GM20000 (cell line): ENCODE data around the gene CSRP1.
"Not testable (repeated sequence)": the region's sequence is repeated elsewhere in the genome, so short reads cannot be mapped to it uniquely, and the experiment has no call there.

Source experiments
- DNase-seq: peaks from one replicate; pipeline ENCODE4 v3.0.0; 2012; ENCODE audit warnings: low spot score
- TF ChIP-seq, protein P1 (sequence below): IDR thresholded peaks from 2 replicates; pipeline ENCODE4 v1.5.1; 2012; ENCODE audit warnings: mild to moderate bottlenecking, control low read depth; ENCODE audit errors: extremely low read depth, missing control alignments

The CSRP1 gene

DNA sequence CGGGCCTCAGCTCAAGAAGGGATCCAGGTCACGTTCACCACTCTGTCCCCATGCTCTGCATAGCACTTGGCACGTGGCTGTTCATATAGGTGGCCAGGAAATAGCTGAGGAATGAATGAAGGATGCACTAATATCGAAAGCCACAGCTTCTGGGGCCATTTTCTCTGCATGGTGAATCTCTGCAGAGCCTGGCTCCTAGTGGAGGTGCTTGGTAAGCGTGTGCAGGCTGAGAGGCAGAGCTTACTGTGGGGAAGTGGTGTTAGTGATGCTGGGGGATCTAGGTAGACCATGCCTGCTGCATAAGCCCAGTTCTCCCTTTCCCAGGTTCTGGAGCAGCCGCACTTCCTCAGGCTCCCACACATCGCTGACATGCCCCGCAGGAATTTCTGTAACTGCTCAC lies 8.3 kb downstream of the CSRP1 start:
- TF ChIP-seq, protein P1, sequence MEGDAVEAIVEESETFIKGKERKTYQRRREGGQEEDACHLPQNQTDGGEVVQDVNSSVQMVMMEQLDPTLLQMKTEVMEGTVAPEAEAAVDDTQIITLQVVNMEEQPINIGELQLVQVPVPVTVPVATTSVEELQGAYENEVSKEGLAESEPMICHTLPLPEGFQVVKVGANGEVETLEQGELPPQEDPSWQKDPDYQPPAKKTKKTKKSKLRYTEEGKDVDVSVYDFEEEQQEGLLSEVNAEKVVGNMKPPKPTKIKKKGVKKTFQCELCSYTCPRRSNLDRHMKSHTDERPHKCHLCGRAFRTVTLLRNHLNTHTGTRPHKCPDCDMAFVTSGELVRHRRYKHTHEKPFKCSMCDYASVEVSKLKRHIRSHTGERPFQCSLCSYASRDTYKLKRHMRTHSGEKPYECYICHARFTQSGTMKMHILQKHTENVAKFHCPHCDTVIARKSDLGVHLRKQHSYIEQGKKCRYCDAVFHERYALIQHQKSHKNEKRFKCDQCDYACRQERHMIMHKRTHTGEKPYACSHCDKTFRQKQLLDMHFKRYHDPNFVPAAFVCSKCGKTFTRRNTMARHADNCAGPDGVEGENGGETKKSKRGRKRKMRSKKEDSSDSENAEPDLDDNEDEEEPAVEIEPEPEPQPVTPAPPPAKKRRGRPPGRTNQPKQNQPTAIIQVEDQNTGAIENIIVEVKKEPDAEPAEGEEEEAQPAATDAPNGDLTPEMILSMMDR, result no peak
- no peak for DNase-seq

DNA sequence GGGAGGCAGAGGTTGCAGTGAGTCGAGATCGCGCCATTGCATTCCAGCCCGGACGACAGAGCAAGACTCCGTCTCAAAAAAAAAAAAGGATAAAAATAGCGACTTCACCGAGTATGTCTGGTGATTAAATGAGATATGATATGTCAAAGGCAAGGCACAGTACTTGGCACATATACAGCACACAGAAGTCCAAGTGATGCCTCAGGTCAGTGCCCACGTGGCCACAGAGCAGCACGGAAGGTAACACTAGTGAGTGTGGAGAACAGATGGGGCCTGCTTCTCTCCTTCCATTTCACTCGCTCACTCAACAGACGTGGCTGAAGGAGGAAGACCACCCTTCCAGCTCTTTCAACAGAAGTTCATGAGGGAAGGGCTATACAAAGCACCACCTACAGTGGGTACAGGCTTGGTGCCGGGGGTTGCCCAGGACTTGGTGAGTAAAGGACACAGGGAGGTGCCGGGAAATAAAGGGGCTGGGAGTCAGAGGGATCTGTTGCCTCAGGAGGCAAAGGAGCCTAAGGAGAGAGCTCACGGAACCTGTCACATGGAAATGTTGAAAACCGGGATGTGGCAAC lies 8.9 kb downstream of the CSRP1 start:
- no peak for DNase-seq
- TF ChIP-seq, protein P1, result no peak

DNA sequence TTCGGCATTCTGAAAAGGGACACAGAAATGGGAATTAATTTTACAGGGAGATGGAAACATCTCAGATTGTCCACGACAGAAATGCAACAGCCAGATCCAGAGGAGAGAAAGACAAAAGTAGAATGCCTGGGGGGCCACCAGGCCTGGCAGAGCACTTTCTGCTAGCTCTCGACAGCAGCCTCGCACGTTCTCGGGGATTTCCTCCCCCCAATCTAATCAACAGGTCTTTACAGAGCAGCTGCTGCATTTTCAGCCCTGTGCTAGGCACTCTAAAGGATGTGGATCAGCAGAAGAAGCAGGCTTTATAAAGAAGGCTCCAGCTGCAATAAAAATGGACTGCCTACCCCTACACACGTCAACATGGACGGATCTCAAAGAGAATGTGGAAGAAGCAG lies 10.6 kb downstream of the CSRP1 start:
- DNase-seq, result no peak
- TF ChIP-seq, protein P1, result no peak

DNA sequence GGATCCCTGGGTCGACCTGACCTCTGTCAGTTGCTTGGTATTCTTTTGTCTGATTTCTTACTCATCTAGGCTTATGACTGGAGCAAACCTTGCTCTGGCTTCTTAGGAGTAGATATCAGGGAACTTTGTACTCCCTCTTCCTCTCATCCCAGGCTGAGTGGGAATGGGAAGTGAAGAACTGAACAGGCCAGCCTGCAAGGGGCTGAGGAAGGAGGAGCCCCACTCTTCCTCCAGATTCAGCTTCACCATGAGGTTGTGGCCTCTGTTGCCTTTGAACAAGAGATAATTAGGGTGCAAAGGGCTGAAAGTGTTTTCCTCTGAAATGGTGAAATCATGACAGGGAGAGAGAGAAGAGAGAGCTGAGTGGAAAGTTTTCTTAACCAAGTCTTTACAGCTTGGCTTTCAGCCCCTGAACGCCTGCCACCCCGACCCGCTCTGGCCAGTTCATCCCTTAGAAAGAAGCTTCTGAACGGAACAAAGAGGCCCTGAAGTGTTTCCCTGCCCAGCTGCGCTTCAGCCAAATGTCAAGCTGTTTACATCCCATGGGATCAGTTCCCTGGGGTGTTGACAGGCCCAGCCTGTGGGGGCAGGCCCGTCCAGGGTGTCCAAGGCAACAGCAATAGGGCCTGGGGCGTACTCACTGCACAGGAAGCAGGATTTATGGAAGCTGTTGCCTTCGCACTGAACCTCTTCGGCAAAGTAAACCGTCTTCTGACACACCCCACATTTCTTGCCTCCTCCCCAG lies 11.2 kb downstream of the CSRP1 start:
- DNase-seq, result no peak
- TF ChIP-seq, protein P1, result no peak

DNA sequence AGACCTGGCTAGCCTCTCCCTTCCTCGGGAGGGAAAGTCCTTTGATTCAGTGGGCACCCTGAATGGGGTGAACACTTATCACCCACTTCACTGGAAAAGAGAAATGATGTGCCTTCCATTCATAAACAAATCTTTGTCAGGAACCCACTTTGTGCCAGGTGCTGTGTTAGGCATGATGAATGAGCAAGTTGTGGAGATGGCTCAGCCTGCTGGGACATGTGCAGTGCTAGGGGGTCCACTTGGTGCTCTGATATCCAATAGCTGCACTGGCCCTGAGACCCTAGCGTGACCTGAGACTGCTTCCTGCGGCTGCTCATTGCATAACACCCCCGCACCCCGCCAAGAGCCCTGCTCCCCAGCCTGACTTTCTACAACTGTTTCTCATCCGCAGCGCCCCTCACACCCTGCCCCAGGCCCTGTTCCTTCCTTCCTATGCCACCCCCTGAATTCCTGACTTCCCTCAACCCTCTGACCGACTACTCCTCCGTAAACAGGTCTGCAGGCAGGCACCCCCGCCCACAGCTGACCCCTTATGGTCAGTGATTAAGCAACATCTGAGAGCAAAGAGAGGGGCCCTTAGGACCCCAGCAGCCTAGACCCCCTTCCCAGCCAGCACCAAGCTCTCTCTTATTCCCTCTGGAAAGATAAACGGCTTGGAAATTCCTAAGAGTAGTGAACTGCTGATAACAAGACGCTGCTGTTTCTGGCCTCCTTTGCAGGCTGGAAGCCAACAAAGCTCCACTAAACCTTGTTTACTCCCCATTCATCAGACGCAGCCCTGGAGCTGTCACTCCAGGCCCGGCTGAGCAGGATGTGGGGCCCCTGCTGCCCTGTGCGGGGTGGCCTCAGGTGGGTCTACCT lies 12.9 kb downstream of the CSRP1 start:
- TF ChIP-seq, protein P1, result no peak

DNA sequence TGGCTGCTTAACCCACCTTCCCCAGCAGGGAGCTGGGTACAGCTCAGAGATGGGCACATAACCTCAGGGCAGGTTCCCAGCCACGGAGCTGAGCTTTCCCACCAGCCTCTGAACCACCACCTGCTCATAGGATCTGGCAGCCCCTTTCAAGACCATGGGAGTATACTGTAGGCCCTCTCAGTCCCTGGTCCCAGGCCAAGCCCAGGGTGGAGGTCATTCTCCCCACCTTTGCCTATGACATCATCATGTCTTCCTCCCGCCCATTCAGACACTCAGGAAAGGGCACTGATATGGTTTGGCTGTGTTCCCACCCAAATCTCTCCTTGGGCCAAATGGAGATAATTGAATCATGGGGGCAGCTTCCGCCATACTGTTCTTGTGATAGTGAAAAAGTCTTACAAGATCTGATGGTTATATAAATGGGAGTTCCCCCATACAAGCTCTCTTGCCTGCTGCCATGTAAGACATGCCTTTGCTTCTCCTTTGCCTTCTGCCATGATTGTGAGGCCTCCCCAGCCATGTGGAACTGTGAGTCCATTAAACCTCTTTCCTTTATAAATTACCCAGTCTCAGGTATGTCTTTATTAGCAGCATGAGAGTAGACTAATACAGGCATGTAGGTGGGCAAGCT lies 13.8 kb downstream of the CSRP1 start:
- DNase-seq, result not testable (repeated sequence)

More for the DNA sequence above, 12.9 kb downstream of the CSRP1 start:
- no peak for DNase-seq

DNA sequence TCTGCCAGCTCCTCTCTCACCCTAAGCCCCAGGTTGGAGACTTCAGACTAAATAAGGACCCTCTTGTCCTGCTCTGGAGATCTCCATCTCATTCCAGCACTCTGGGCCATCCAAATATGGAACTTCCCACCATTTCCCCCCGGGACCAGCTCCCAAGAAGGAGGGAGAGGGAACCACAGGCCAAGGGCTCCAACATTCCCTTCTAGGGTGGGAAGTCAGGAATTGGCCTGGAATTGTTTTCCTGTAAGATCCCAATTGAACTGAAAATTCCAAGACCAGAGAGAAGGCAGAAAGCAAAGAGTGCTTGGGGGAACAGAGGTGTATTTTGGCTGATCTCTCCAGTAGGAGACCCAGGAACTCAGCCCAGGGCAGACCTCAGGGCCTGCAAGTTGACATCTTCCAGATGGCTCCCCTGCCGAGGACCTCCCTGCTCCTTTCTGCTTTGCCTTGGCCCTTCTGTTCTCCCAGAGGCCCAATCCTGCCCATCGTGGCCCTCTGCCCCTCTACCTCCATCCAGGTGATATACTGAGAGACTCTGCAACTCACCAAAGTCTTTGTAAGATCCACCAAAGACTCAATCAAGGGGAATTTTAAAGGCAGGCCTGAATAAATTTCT lies 14.9 kb downstream of the CSRP1 start:
- DNase-seq, result no peak
- TF ChIP-seq, protein P1, result no peak
